ENCODE data around the gene CASP5.
A peak's percentile ranks its signal among the peaks of the same experiment; 100 is the strongest.
"Not testable (repeated sequence)": the region's sequence is repeated elsewhere in the genome, so short reads cannot be mapped to it uniquely, and the experiment has no call there.

The CASP5 gene

DNA sequence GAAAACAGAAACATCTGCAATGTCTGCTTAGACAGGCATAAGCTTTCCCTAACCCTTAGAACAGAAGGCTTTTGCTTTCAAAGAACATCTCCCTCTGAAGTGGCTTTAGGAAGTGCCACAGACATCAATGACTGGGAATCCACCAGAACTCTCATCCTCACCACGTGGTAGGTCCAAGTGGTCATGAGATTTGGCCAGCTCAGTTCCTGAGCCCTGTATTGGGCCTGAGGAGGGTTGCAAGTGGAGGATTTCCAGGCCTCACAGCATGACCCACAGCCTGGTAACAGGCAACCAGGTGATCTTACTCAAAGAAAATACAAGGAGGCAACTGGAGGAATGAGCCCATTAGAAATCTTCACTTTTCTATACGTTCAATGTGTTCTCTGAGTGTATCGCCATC is 10.4 kb upstream of the CASP5 start:
- DNase-seq, result no peak

DNA sequence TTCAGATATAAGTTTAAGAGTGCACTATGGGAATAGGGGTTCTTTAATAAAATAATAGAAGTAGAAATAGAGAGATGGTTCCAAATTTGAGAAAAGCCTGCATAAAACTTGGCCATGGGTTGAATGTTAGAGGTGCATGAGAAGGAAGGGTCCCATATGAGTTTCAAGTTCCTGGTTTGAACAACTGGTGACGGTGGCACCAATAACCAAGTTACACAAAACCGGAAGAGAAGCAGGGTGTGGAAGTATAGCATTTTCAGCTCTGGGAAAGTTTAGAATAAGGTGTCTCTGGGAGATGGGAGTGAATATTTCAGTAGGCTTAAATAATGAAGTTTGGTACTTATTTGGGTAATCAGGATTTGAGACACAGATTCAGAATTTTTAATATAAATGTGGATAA is 9.5 kb upstream of the CASP5 start:
- no peak for DNase-seq

DNA sequence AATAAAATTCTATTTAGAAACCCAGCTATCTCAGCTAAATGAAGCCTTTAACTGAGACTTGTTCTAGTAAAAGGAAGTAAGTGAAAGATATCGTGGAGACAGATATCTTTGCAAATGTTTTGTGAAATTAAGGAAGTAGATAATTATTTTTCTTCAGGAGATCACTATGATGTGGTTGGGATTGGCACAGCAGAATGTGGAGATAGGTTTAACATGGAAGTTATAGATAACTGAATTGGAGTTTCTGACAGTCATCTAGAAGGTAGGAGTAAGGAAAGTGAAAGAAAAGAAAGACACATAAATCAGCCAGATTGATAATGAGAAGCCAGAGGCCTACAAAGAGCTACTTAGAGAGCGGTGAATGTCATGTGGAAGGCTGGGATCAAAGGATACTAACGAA is 4.7 kb upstream of the CASP5 start:
- no peak for DNase-seq

DNA sequence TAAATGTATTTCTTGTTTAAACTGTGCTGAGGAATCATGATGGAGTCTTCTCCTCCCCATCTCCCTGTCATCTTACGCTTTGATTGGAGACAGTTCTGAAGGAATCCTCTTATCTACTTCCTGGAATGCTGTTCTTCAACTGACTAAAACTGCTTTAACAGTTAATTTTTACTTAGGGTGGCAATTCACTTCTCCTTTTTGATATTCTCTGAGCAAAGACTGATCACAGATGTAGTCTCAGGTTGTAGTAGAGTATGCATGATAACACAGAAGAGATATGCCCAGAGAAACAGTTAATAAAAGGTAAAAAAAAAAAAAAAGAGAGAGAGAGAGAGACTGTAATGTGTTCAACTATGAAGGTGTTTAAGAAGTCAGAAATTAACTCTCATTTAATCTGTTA is 1.4 kb upstream of the CASP5 start:
- DNase-seq, result no peak

DNA sequence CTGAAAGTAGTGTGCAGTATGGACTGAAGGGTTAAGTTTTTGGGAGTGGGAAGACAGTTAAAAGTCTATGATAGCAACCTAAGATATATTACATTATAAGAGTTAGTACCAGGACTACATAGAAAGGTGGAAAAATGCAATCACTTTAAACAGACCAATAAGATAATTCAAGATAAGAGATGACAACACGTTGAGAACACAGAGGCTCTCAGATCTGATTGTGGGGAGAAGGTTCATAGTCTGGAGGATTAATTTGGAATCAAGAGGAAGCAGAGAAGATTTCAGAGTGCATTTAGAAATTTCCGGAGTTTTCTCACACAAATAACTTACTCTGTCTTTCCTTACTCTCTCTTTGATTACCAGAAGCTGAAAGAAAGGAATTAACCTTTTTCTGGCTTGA is 441 bp downstream of the CASP5 start:
- no peak for DNase-seq

DNA sequence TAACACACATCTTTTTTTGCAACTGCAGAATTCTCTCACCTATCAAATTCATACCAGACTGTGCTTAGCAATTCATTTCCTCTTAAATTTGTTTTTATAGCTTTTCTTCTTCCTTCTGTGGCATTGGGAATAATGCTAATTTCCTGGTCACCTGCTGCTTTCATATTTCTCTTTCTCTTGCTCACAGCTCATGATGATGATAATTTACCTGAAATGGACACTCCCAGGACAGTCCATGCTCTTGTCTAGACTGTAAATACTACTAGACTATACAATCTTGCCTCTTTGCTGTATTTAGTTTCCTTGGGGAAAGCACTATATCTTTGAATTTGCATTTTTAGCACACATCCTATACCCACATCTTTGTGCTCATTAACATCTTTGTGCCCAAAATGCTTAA is 15.5 kb downstream of the CASP5 start:
- no peak for DNase-seq

DNA sequence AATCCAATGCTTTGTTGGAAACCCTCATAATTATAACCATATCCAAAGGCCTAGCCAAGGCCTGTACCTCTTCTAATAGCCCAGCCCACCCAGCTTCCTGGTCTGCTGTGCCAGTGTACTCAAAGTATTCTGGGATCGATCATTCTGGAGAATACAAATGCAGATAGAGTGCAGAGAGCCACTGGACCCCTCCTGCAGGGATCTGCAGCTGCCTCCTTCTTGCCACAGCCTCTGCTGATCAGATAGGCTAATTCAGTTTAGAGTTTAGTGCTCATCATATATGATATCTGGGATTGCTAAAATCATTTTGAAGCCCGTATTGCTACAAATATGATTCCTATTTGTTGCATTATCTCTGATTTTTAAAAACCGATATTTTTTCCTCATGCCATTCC is 17.5 kb downstream of the CASP5 start:
- no peak for DNase-seq

DNA sequence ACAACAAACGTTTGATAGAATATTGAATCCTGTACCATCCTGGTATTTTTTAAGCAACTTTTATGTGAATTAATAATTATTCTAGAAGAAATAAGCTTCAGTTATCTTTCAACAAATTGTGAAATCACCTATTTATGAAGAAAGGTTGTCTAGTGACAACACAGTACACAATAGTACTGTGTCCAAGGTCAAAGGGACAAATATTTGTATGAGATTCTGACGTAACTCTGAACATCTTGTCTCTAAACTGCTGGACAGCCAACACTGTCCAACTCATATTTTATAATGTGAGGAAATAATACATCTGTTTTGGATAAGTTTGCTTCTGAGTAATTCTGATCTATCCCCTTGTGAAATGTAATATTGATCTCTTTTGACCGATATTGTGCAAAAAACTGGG is 18.9 kb downstream of the CASP5 start:
- DNase-seq, result no peak

DNA sequence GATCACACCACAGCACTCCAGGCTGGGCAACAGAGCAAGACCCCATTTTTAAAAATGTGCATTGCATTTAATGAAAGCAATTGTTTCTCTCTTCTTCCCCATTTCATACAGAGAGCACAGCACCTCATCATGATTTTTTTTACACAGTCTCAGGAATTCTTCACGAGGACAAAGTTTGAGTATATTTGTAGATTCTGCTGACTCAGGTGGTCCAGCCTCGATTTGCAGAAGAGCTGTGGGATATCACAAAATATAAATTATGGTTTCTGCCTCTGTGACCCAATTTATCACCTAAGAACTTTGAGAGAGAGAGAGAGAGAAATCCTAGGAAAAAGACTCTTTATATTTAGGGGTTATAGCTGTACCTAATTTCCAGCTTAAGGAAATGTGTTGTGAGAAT is 19.8 kb downstream of the CASP5 start:
- DNase-seq, result no peak

DNA sequence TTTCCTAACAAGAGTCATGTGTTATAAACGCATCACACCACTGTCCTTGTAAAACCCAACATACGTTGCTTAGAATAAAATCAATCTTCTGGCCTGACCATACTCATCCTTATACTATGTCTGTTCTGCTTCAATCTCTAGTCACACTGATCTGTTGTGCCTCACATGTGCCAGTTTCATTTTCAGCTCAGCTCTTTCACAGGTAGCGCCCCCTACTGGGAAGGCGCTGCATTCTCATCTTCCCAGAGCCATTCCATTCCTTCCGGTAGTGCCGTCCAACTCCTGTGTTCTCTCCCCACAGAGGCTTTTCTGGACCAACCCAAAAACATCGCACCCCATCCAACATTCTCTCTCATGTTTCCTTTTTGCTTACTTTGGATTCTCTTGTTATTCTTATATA is 22.2 kb downstream of the CASP5 start:
- no peak for DNase-seq

DNA sequence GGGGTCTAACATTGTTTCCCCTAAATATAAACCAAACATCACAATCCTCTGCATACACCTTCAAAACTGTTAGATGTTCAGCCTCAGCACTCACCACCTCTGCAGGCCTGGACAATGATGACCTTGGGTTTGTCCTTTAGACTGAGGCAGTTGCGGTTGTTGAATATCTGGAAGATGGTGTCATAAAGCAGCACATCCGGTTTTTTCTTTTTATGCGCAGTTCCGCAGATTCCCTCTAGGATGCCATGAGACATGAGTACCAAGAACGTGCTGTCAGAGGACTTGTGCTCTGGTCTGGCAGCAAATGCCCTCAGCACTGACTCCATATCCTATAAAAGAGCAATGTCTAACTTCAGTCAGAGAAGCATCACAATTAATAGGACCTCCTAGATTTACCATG is 22.8 kb downstream of the CASP5 start:
- no peak for DNase-seq

DNA sequence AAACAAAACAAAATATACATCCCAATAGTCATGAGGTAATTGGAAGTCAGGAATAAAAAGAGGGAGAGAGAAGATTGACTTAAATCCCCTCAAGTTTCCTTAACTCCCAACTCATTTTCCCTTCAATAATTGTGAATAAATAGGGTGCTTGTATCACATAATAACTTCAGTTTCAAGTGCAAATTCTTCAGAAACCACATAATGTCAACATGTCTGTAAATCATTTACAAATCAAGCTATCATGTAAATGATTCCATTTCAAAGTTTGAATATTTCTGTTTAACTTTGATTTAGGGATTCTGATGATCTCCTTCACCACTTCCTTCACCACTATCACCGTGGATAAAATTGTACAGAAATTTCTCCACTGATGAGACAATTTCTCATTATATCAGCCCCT is 23.2 kb downstream of the CASP5 start:
- no peak for DNase-seq

DNA sequence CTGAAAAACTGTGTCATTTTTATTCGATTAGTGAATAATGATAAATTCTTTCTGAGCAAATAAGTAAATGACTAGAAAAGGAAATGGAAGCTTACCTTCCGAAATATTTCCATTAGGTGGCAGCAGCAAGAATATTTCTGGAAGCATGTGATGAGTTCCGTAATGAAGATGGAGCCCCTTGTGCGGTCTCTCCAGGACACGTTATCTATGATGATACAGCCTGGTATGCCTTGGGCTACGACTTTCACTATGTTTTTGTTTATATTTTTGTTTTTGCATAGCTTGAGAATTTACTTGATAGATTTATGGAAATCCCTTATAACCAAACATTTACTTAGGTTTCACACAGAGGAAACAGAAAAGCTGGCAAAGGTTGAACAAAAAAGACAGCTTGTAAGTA is 25.7 kb downstream of the CASP5 start:
- no peak for DNase-seq

DNA sequence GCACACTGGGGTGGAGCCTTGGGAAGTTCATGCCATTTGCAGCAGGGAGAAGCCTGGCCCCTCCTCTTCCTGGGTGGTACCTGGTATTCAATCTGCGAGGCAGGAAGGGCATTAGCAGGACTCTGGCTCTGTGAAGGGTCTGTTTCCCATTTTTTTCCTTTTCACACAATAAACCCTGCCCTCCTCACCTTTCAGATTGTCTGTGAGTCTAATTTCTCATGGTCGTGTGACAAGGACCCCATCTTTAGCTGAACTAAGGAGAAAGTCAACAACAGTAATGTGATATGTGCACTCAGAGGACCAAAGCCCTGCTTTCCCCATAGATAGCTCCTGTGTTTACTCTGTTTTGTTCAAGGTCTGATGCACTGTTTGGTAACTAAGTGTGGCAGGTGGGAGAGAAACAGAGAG is 28.0 kb downstream of the CASP5 start:
- no peak for DNase-seq

DNA sequence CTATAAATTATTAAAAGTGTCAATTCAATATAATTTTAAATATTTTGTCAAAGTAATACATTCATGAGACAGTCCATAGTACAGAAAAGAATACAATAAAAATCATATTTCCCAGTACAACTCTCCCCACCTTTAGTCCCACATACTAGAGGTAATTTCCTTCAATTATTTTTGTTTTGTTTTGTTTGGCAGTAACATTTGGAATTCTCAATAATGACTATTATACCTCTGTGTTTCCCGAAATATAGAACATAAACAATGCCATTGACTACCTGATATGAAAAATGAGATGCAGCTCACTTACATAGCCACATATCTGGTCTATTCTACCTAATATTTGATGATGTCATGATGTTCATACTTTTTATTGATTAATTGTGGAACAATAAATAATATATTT is 30.2 kb downstream of the CASP5 start:
- no peak for DNase-seq

DNA sequence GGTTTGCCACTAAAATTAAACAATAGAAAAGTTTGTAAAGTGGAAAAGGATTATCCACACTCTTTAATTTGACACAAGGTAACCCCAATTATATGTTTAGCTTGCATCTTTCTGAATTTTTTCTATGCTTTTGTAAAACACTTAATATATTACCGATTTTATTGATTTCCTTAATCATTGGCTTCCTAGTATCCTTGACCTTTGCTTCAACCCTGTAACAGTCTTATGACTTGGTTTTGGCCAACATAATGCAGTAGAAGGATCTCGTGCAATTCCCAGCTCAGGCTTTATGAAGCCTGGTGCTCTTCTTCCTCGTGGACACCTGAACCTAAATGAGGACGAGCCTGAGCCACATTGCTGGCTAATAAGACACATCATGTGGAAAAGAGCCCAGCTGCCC is 31.0 kb downstream of the CASP5 start:
- DNase-seq, result no peak

DNA sequence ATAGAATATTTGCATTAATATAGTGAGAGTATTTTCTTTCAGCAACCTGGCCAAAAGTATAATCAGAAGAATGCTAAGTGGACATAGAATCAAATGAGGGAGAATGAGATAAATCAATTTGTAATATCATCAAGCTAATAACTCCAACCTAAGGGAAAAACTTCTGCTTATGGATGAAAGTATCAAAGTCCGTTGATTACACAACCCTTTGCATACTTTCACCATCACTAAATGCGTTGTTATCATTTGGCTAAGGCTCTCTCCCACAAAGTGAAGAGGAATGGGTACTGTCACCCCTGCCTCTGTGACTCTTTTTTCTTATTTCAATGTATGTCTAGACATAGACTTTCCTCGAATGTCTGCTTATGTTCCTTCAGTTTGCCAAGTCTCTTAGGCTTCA is 38.2 kb downstream of the CASP5 start:
- no peak for DNase-seq

DNA sequence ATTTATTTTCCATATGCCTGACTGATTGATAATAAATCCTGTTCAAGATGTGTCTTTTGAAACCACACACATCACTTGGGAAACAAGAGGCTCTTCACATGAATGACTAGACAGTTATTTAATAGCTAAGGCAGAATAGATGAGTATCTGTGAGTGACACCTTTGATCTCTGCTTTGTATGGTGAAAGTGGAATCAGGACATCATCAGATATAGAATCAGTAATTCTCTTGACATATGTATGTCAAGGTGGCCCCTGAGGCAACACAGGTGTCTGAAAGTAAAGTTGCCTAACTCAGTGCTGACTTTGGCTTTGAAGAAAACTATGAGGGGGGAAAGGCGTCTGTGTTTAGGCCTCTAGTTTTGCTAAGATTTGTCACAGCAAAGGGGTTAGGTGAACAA is 43.1 kb downstream of the CASP5 start:
- no peak for DNase-seq

DNA sequence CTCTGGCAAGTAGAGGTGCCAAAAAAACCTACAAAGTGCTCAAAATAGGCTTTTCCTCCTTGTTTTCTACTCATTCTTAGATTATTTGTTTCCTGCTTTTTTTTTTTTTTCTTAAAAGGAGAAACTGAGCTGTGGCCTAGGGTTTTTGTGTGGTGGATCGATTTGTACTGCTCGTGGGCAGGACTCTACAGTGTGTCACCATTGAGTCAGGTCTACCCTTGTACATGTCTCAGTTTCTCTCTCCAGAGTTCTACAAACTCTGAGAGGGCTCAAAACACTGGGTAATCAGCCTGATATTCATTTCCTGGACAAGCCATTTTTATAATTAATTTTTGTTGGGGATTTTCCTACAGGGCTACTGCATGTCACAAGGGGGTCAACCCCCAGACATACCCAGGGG is 49.4 kb downstream of the CASP5 start:
- DNase-seq, result no peak

DNA sequence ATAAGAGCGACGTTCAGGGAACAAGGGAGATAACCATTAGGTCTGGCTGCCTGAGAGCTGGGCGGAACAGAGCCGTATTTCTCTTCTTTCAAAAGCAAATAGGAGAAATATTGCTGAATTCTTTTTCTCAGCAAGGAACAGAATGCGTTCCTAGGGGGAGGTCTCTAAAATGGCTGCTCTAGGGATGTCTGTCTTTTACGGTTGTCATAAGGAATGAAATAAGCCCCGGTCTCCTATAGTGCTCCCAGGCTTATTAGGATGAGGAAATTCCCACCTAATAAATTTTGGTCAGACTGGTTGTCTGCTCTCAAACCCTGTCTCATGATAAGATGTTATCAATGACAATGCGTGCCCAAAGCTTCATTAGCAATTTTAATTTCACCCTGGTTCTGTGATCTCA is 50.0 kb downstream of the CASP5 start:
- DNase-seq, result not testable (repeated sequence)

DNA sequence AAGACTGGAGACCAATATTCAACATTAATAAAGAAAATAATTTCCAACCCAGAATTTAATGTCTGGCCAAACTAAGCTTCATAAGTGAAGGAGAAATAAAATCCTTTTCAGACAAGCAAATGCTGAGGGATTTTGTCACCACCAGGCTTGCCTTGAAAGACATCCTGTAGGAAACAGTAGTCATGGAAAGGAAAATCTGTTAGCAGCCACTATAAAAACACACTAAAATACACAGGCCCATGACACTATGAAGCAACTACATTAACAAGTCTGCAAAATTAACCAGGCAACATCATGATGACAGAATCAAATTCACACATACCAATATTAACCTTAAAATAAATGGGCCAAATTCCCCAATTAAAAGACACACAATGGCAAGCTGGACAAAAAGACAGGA is 52.2 kb downstream of the CASP5 start:
- no peak for DNase-seq

DNA sequence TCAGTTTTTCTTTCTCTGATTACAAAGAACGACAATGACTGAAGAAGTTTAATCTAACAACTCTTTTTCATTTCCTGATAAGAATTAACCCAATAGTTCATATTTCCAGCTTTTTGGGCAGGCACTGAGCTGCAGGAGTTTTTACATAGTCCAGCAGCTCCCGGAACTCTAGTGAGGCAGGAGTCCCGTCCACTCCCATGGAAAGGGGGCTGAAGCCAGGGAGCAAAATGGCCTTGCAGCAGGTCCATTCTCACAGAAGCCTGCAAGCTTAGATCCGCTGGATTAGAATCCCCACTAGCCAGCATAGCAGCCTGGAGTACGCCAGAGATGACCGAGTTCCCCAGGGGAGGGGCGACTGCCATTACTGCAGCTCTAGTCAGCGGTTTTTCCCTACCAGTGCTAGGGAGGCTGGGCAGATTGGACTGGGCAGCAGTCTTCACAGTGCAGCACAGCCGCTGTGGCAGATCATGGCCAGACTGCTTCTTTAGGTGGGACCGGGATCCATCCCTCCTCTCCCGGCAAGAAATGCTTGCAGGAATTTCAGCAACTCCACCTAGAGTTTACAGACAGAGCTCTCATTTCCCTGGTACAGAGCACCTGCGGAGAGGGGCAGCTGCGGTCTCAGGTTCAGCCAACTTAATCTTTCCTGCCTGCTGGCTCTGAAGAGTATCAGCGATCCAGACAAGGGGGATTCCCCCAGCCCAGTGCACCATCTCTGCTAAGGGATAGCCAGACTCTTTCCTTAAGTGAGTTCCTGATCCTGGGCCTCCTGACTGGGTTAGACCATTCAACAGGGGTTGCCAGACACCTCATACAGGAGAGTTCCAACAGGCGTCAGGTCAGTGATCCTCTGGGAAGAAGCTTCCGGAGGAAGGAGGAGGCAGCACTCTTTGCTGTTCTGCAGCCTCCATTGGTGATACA is 53.9 kb downstream of the CASP5 start:
- no peak for DNase-seq

DNA sequence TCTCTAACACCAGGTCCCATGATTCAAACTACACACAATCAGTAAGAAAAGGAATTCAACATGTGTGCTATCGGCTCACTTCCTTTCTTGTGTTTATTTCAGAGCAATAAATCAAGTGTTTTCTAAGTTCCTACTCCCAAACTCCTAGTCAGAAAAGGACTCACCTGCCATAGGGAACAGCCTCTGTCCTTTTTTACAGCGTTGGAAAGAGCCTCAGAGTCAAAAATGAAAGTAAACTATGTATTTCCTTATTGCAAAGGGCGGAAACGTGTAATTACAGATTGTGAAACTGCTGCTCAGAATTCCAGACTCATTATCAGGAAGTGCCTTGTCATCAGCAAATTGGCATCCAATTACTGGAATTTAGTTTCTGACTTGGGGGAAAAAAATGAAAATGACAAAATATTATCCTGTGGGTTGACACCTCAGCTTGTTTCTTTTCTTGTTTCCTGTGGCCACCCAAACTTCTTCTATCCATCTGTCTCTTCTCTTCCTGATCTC is 54.6 kb downstream of the CASP5 start, which contains the start of gene CASP4:
TSS of gene CASP4 (minus strand) at position 220 of the 501 bp plus-strand sequence. CDS start at position 171, 49 bp downstream.
- DNase-seq, result peak; percentile 77

DNA sequence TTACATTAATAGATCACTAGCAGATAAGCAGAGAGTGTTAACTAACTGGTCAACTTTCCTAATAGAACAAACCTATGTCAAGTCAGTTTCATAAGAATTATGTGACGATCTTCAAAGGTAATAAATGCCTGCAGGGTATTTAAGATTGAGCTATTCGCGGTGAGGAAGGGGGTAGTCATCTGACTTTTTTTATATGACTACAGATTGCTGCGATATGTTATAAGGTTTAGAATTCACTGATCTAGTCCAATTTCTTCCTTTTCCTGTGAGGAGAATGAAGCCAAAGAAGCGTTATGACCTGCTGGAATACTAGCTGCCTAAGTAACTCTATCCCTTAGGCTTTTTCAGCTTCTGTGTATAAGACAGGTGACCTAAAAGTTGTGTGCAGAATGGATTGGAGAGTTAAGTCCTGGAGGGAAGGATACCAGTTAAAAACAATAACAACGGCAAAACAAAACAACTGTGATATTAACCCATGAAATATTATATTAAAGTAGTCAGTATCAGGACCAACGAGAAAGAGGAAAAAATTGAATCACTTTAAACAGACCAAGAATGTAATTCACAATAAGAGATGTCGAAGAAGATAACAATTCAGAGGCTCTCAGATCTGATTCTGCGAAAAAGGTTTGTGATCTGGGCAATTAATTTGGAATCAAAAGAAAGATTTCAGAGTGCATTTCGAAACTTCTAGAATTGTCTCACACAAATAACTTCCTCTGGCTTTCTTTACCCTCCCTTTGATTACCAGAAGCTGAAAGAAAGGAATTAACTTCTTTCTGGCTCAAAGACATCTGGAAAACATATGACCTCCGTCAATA is 55.2 kb downstream of the CASP5 start:
- no peak for DNase-seq

Measured in KG1 (cell line).